H9 (cell line): ENCODE data around the gene ALDOA. TPM values are rescaled to one million over a fixed set of nuclear protein-coding genes. Genes with fewer than 3 reads are reported as not detected.

Source experiments
- DNase-seq: peaks from one replicate; pipeline ENCODE4 v3.0.0-alpha.2; 2017
- H2AFZ ChIP-seq: one replicate; pipeline ENCODE4 v1.6.1; 2013; ENCODE audit warnings: mild to moderate bottlenecking, low read length, control low read depth, moderate library complexity
- H2AK5ac ChIP-seq: 2 replicates; pipeline ENCODE4 v1.6.1; 2013; ENCODE audit warnings: low read length, control low read depth, mixed read lengths; ENCODE audit not compliant: insufficient read length
- H2BK120ac ChIP-seq: one replicate; pipeline ENCODE4 v1.6.1; 2013; ENCODE audit warnings: low read depth, mild to moderate bottlenecking, low read length, control low read depth, inconsistent platforms; ENCODE audit not compliant: poor library complexity, severe bottlenecking
- H2BK12ac ChIP-seq: 2 replicates; pipeline ENCODE4 v1.6.1; 2013; ENCODE audit warnings: low read length, control low read depth, mixed read lengths, low read depth; ENCODE audit not compliant: insufficient read length
- H2BK15ac ChIP-seq: 2 replicates; pipeline ENCODE4 v1.6.1; 2013; ENCODE audit warnings: low read depth, low read length, control low read depth
- H2BK20ac ChIP-seq: one replicate; pipeline ENCODE4 v1.6.1; 2013; ENCODE audit warnings: low read depth, mild to moderate bottlenecking, low read length, control low read depth, inconsistent platforms; ENCODE audit not compliant: poor library complexity, severe bottlenecking
- H2BK5ac ChIP-seq: 2 replicates; pipeline ENCODE4 v1.6.1; 2013; ENCODE audit warnings: low read length, control low read depth, mixed read lengths; ENCODE audit not compliant: insufficient read length
- H3K14ac ChIP-seq: 2 replicates; pipeline ENCODE4 v1.6.1; 2013; ENCODE audit warnings: low read length, control low read depth; ENCODE audit not compliant: insufficient read depth
- H3K18ac ChIP-seq: 2 replicates; pipeline ENCODE4 v1.6.1; 2013; ENCODE audit warnings: low read depth, mild to moderate bottlenecking, mixed read lengths, low read length, control low read depth; ENCODE audit not compliant: insufficient read length
- H3K23ac ChIP-seq: 2 replicates; pipeline ENCODE4 v1.6.1; 2013; ENCODE audit warnings: low read length, control low read depth, mixed read lengths, low read depth; ENCODE audit not compliant: insufficient read length
- H3K23me2 ChIP-seq: 2 replicates; pipeline ENCODE4 v1.6.1; 2013; ENCODE audit warnings: low read depth, mild to moderate bottlenecking, mixed read lengths, low read length, control low read depth; ENCODE audit not compliant: insufficient read length, poor library complexity, severe bottlenecking
- H3K27ac ChIP-seq: 2 replicates; pipeline ENCODE4 v1.5.1; 2013; ENCODE audit warnings: low read length, control low read depth, mixed read lengths, low read depth; ENCODE audit not compliant: insufficient read length
- H3K27me3 ChIP-seq: 2 replicates; pipeline ENCODE4 v1.6.1; 2013; ENCODE audit warnings: low read length, control low read depth, inconsistent platforms; ENCODE audit not compliant: insufficient read depth
- H3K4ac ChIP-seq: 2 replicates; pipeline ENCODE4 v1.6.1; 2013; ENCODE audit warnings: low read depth, mild to moderate bottlenecking, control low read depth, inconsistent platforms, low read length, moderate library complexity
- H3K4me1 ChIP-seq: 2 replicates; pipeline ENCODE4 v1.6.1; 2013; ENCODE audit warnings: low read length, control low read depth, inconsistent platforms; ENCODE audit not compliant: insufficient read depth
- H3K4me2 ChIP-seq: 2 replicates; pipeline ENCODE4 v1.6.1; 2013; ENCODE audit warnings: low read length, control low read depth, mixed read lengths; ENCODE audit not compliant: insufficient read length, insufficient read depth
- H3K56ac ChIP-seq: 2 replicates; pipeline ENCODE4 v1.6.1; 2013; ENCODE audit warnings: low read depth, mild to moderate bottlenecking, mixed read lengths, low read length, control low read depth; ENCODE audit not compliant: insufficient read length
- H3K79me1 ChIP-seq: 2 replicates; pipeline ENCODE4 v1.6.1; 2013; ENCODE audit warnings: low read depth, mild to moderate bottlenecking, moderate library complexity, low read length, control low read depth, inconsistent platforms; ENCODE audit not compliant: insufficient read depth, poor library complexity, severe bottlenecking
- H3K79me2 ChIP-seq: 2 replicates; pipeline ENCODE4 v1.6.1; 2013; ENCODE audit warnings: low read length, control low read depth, inconsistent platforms; ENCODE audit not compliant: insufficient read depth
- H3K9ac ChIP-seq: 2 replicates; pipeline ENCODE4 v1.6.1; 2013; ENCODE audit warnings: low read length, control low read depth, mixed read lengths; ENCODE audit not compliant: insufficient read length; ENCODE audit errors: extremely low read depth
- H3K9me3 ChIP-seq: one replicate; pipeline ENCODE4 v1.6.1; 2013; ENCODE audit warnings: low read depth, low read length, inconsistent platforms; ENCODE audit not compliant: control insufficient read depth
- H3T11ph ChIP-seq: one replicate; pipeline ENCODE4 v1.6.1; 2013; ENCODE audit warnings: mild to moderate bottlenecking, low read length, control low read depth, inconsistent platforms
- H4K20me1 ChIP-seq: one replicate; pipeline ENCODE4 v1.6.1; 2013; ENCODE audit not compliant: control insufficient read depth, insufficient read length, insufficient read depth
- H4K5ac ChIP-seq: 2 replicates; pipeline ENCODE4 v1.6.1; 2013; ENCODE audit warnings: low read depth, mild to moderate bottlenecking, mixed read lengths, low read length, control low read depth; ENCODE audit not compliant: insufficient read length
- H4K8ac ChIP-seq: replicated peaks from 2 replicates; pipeline ENCODE4 v1.6.1; 2013; ENCODE audit warnings: low read length, control low read depth, mixed read lengths, low read depth; ENCODE audit not compliant: insufficient read length
- H4K91ac ChIP-seq: 2 replicates; pipeline ENCODE4 v1.6.1; 2013; ENCODE audit warnings: low read depth, mild to moderate bottlenecking, moderate library complexity, mixed read lengths, low read length, control low read depth; ENCODE audit not compliant: insufficient read length
- H3K27ac Mint-ChIP-seq, 3 experiments: 2 replicates in 2 of 3; 3 replicates in 1 of 3; pipeline ENCODE4 v1.8.0; 2020 to 2021; ENCODE audit warnings: mixed read lengths in 3 of 3, mild to moderate bottlenecking in 1 of 3, moderate library complexity in 1 of 3
- H3K27me3 Mint-ChIP-seq: 2 replicates; pipeline ENCODE4 v1.8.0; 2021; ENCODE audit warnings: low read depth, mild to moderate bottlenecking, moderate library complexity, mixed read lengths
- H3K36me3 Mint-ChIP-seq, 3 experiments: 2 replicates in 2 of 3; 3 replicates in 1 of 3; pipeline ENCODE4 v1.8.0; 2020 to 2021; ENCODE audit warnings: low read depth in 3 of 3, mixed read lengths in 3 of 3; ENCODE audit not compliant: insufficient read depth in 1 of 3
- H3K4me1 Mint-ChIP-seq, 2 experiments: 2 replicates each; pipeline ENCODE4 v1.8.0; 2020; ENCODE audit warnings: mixed read lengths in 2 of 2
- H3K4me3 Mint-ChIP-seq, 2 experiments: 2 replicates in 1 of 2; 3 replicates in 1 of 2; pipeline ENCODE4 v1.8.0; 2020 to 2021; ENCODE audit warnings: mild to moderate bottlenecking in 2 of 2, mixed read lengths in 2 of 2, moderate library complexity in 1 of 2
- H3K9me3 Mint-ChIP-seq, 2 experiments: 2 replicates in 1 of 2; 3 replicates in 1 of 2; pipeline ENCODE4 v1.8.0; 2020; ENCODE audit warnings: mild to moderate bottlenecking in 2 of 2, mixed read lengths in 2 of 2, moderate library complexity in 1 of 2
- WGBS: extraction: QIAGEN DNeasy Blood & Tissue Kit; methylation state at CpG from one replicate; pipeline ENCODE4 v1.1.7; 2013; ENCODE audit warnings: missing lambda C conversion rate, low lambda C conversion rate, mixed read lengths; ENCODE audit not compliant: insufficient read length; ENCODE audit errors: extremely low coverage; 5-methylcytosine and 5-hydroxymethylcytosine counted together
- total RNA-seq: library from RNA; stranded (reverse); gene quantifications from 2 replicates; pipeline ENCODE4 v1.2.1, GENCODE V29; 2021
- TF ChIP-seq, protein P1 (sequence below): fragments of 200-600 bp; sonication (generic); conservative IDR thresholded peaks from 3 replicates; pipeline ENCODE4 v1.8.0; 2021; ENCODE audit warnings: antibody characterized with exemption, mild to moderate bottlenecking

Gene ALDOA
- total RNA-seq, 1 experiment from 2014 or later = 1,356 TPM

GRCh38 chr16:30049871-30050270 lies 15.7 kb upstream of the ALDOA start:
- WGBS = no CpG with 5 or more reads among the region's 8 CpGs
- DNase-seq = no peak
- H3K23me2 ChIP-seq = peaks cover 9% of the 10 kb centered on the region
- Mint-ChIP-seq H3K27me3 (peaks cover 27% of the 10 kb centered on the region), H3K27ac (no peak overlapping the region; a peak in 1 of 7 replicates), H3K36me3 (no peaks in the 10 kb centered on the region), H3K4me1 (peaks cover 9 to 15% of the 10 kb centered on the region in 2 experiments), H3K4me3 (no peak overlapping the region), H3K9me3 (no peaks in the 10 kb centered on the region; a peak in 1 of 5 replicates)
- H3K4ac ChIP-seq = no peak overlapping the region
- H4K20me1 ChIP-seq = no peaks in the 10 kb centered on the region
- H3K79me1 ChIP-seq = no peaks in the 10 kb centered on the region
- no peak overlapping the region for H2BK5ac ChIP-seq
- H3K79me2 ChIP-seq = no peaks in the 10 kb centered on the region
- H2BK12ac ChIP-seq = no peak overlapping the region
- no peak overlapping the region for H3K4me2 ChIP-seq
- H2BK120ac ChIP-seq = no peak overlapping the region
- no peak overlapping the region for H4K8ac ChIP-seq
- H2BK20ac ChIP-seq = no peak overlapping the region
- no peak overlapping the region for H2AK5ac ChIP-seq
- TF ChIP-seq, protein P1, sequence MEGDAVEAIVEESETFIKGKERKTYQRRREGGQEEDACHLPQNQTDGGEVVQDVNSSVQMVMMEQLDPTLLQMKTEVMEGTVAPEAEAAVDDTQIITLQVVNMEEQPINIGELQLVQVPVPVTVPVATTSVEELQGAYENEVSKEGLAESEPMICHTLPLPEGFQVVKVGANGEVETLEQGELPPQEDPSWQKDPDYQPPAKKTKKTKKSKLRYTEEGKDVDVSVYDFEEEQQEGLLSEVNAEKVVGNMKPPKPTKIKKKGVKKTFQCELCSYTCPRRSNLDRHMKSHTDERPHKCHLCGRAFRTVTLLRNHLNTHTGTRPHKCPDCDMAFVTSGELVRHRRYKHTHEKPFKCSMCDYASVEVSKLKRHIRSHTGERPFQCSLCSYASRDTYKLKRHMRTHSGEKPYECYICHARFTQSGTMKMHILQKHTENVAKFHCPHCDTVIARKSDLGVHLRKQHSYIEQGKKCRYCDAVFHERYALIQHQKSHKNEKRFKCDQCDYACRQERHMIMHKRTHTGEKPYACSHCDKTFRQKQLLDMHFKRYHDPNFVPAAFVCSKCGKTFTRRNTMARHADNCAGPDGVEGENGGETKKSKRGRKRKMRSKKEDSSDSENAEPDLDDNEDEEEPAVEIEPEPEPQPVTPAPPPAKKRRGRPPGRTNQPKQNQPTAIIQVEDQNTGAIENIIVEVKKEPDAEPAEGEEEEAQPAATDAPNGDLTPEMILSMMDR = no peak
- no peak overlapping the region for H3K9ac ChIP-seq
- H3T11ph ChIP-seq = no peak overlapping the region
- H3K27ac ChIP-seq = no peak overlapping the region
- H2BK15ac ChIP-seq = no peak overlapping the region
- no peaks in the 10 kb centered on the region for H3K4me1 ChIP-seq
- no peak overlapping the region for H3K14ac ChIP-seq
- H3K18ac ChIP-seq = no peak overlapping the region
- no peaks in the 10 kb centered on the region for H3K9me3 ChIP-seq
- H3K23ac ChIP-seq = no peak overlapping the region
- no peak overlapping the region for H3K56ac ChIP-seq
- no peak overlapping the region for H4K5ac ChIP-seq
- H4K91ac ChIP-seq = no peak overlapping the region
- H2AFZ ChIP-seq = no peak overlapping the region
- H3K27me3 ChIP-seq = no peaks in the 10 kb centered on the region
